ENCODE measurements around the gene ST6GALNAC6.

ST6GALNAC6 gene

GRCh38 chr9:127899128-127899943 lies at the start of gene ST6GALNAC6:
TSS of gene ST6GALNAC6 (minus strand) at chr9:127899603. CDS start at chr9:127897981, 1,622 bp downstream.
- peak; percentile 82 for DNase-seq

GRCh38 chr9:127947841-127948710 lies 48.7 kb upstream of the ST6GALNAC6 start:
- no peak for DNase-seq

- no peak for DNase-seq
These were observed 47.3 kb upstream of the ST6GALNAC6 start for GRCh38 chr9:127946728-127947127.

GRCh38 chr9:127945942-127946341 lies 46.5 kb upstream of the ST6GALNAC6 start:
- no peak for DNase-seq

GRCh38 chr9:127945338-127945737 lies 45.9 kb upstream of the ST6GALNAC6 start:
- no peak for DNase-seq

- DNase-seq, result no peak
These were observed 45.3 kb upstream of the ST6GALNAC6 start for GRCh38 chr9:127944586-127945218.

GRCh38 chr9:127943731-127944144 lies 44.3 kb upstream of the ST6GALNAC6 start:
- DNase-seq, result peak; percentile 87

GRCh38 chr9:127943011-127943662 lies 43.7 kb upstream of the ST6GALNAC6 start:
- no peak for DNase-seq

GRCh38 chr9:127942216-127943010 lies 43.0 kb upstream of the ST6GALNAC6 start:
- DNase-seq, result peak; percentile 56

- no peak for DNase-seq
These were observed 42.5 kb upstream of the ST6GALNAC6 start for GRCh38 chr9:127941961-127942215.

- DNase-seq, result no peak
These were observed 41.9 kb upstream of the ST6GALNAC6 start for GRCh38 chr9:127941062-127941960.

- no peak for DNase-seq
These were observed 41.2 kb upstream of the ST6GALNAC6 start for GRCh38 chr9:127940593-127940992.

GRCh38 chr9:127938298-127938690 lies 38.9 kb upstream of the ST6GALNAC6 start:
- DNase-seq, result no peak

- DNase-seq, result peak; percentile 80
These were observed 38.2 kb upstream of the ST6GALNAC6 start, which contains the start of gene DPM2 for GRCh38 chr9:127937388-127938297. TSS of gene DPM2 (minus strand) at chr9:127937854. CDS start at chr9:127937820, 34 bp downstream.

- no peak for DNase-seq
These were observed 37.6 kb upstream of the ST6GALNAC6 start for GRCh38 chr9:127937056-127937387.

- no peak for DNase-seq
These were observed 37.0 kb upstream of the ST6GALNAC6 start for GRCh38 chr9:127936347-127936852.

- DNase-seq, result no peak
These were observed 36.4 kb upstream of the ST6GALNAC6 start for GRCh38 chr9:127935765-127936221.

GRCh38 chr9:127934986-127935385 lies 35.6 kb upstream of the ST6GALNAC6 start:
- DNase-seq, result no peak

GRCh38 chr9:127934248-127934647 lies 34.8 kb upstream of the ST6GALNAC6 start:
- no peak for DNase-seq
